ENCODE results near the gene SOX6.
"Not testable (repeated sequence)": the region's sequence is repeated elsewhere in the genome, so short reads cannot be mapped to it uniquely, and the experiment has no call there.

Gene SOX6

DNA sequence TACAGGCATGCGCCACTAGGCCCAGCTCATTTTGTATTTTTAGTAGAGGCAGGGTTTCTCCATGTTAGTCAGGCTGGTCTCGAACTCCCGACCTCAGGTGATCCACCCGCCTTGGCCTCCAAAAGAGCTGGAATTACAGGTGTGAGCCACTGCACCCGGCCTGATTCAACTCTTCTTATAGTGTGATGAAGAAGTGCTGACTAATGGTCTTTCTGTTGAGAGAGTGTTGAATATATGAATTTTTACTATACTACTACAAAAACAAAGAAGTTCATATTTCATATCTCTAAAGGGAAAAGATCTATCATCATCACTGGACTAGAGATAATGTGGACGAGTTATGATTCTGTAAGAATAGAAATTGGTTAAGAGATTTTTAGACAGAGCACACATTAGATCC is 320.1 kb downstream of the SOX6 start:
- DNase-seq (ENCODE audit: low read depth) = no peak

DNA sequence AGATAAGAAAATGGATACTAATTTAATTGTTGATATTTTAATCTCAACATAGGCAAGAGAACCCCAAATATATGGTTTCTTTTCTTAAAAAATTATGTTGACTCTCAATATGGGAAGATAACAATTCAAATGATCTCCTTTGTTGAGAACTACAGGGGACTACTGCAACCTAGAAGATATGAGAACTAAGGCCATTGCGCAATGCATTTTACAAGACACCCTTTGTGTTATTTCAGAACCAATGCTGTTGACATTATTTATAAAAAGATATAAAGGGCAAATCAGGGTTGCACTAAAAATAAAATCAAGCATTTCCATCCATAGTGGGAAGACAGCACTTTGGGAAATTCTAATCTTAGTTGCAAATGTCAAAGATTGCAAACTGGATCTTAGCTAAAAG is 322.3 kb downstream of the SOX6 start:
- no peak for DNase-seq (ENCODE audit: low read depth)

DNA sequence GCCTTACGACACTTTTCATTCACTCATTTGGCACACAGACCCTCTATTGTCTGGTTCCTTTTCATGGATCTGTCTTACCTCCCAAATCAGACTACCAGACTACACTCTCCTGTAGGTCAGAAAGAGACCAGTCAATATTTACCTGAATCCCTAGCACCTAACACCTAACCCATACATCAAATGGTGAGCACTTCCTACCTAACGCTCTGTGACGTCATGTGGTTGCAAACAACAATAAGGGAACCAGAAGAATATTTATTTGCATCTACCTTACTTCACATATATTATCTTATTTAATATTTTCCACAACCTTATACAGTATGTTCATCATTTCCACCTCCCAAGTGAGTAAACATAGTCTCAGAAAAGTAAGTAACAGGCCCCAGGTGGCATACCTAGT is 323.4 kb downstream of the SOX6 start:
- DNase-seq (ENCODE audit: low read depth) = no peak

DNA sequence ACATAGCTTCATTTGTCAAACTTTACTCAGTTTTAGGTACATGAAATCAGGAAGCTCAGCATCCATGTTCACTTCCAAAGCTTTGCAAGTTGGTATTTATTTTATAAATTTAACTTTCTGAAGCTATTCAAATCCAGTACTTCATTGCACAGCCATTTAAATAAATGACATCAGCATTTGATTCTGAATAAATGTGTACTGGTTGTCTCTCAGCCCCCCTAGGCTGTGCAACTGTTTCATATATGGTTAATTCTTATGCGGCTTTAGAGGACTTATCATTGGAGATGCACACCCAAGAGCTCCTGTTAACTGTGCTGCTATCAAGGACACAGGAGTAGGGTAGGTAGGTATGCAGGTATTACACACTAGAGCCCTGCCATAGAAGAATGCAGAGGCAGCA is 325.1 kb downstream of the SOX6 start:
- DNase-seq (ENCODE audit: low read depth) = no peak

DNA sequence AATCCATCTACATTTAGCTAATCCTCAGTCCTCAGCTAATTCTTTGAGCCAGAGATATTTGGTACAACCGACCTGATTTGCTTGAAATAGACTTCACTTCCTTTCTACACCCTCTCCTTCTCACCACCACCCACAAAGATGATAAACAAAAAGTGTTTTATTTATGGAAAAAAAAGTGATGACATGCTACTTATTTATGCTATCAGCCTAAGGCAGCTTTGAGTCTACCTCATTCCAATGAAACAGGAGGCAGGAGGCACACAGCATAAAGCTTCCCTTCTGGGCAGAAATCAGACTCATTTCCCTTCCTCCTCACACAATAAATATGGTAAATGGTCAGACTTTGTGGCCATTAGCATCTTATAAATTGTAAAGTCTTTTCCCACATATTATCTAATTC is 325.7 kb downstream of the SOX6 start:
- DNase-seq (ENCODE audit: low read depth) = no peak

DNA sequence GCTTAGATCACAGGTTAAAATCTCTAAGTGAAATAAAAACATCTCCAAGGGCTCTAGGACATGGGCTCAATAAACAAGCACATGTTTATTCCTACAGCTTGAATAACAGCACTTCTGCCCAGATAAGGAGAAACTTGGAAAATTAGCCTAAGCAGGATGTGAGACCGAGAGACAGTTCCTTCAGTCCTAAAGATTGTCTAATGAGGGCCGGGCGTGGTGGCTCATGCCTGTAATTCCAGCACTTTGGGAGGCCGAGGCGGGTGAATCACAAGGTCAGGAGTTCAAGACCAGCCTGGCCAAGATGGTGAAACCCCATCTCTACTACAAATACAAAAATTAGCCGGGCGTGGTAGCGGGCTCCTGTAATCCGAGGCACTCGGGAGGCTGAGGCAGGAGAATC is 327.2 kb downstream of the SOX6 start:
- DNase-seq (ENCODE audit: low read depth) = not testable (repeated sequence)

DNA sequence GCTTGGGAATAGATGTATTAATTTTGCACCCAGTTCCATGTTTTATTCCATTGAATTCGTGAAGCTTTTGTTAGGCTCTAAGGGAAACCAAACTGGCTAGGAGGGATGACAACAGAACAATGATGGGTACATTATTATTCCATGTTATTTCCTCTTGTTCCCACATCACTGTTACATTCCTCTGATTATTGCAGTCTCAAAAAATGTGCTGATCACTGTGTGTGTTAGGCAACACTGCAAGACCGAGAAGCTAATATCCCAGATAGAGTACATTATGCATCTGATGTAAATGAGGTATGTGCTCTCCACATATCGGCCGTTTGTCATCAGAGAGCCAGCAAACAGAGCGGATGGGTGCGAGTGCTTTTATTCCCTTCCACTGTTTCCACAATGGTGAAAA is 327.9 kb downstream of the SOX6 start:
- no peak for DNase-seq (ENCODE audit: low read depth)

DNA sequence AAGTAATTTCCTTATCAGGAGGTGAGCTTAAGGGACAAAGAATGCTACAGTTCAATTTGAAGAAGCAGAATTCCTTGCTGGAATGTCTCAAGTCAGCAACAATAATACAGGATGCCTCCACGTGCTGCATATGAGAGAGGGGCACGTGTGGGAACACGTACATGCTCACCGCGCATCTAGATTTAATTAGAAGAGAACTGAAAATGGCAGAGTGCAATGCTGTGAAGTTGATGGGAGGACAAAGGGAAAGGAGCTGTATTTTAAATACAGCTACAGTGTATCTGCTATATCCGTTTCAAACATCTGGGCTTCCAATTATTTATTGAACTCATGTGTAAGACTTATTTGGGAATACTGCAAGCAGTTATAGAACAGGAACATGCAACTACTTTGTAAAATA is 328.7 kb downstream of the SOX6 start:
- no peak for DNase-seq (ENCODE audit: low read depth)

DNA sequence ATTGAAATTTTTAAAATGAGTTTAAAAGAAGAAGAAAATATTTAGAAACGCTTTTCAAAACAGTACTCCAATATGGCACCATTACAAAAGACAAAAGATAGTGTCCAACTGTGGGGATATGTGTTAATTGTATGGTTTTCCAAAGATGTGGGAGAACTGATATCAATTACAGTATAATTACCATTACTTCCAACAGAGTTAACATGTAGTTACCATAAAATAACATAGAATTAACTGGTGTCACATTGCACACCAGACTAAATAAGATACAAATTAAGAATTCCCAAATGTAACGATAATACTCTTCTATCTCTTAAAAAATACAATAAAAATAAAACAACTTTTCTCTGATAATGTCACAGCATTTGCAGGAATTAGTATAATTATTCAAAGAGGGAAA is 329.5 kb downstream of the SOX6 start:
- no peak for DNase-seq (ENCODE audit: low read depth)

DNA sequence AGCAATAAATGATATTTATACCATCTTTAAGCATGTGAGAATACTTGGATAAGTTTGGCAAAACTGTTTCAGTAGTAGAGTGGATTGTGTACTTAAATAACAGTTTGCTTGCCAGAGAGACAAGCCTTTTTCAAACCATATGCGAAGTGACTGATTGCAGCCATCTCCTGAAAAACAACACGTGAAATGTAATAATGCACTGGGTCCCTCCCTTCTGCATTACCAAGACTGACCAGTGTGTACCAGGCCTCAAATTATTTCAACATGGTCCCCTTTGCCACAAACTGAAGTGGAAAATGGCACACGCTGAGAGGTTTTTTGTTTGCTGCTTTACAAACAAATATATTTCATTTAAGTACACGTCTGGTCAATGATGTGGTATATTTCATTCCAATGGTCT is 337.4 kb downstream of the SOX6 start:
- no peak for DNase-seq (ENCODE audit: low read depth)

DNA sequence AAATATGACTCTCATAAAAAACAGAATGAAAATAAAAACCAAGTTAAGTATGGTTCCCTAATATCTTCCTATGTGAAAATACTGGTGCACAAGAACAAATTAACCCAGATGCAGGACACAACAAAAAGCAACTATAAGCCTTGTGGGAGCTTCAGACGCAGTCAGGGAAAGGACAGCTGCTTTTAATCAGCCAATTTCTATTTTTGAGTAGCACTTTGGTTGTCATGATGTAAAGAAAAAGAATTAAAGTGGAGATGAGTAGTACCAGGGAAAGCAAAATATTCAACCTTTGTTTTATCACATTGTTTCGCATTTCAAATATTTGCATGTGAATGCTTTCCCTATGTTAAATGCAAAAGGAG is 339.9 kb downstream of the SOX6 start:
- no peak for DNase-seq (ENCODE audit: low read depth)

DNA sequence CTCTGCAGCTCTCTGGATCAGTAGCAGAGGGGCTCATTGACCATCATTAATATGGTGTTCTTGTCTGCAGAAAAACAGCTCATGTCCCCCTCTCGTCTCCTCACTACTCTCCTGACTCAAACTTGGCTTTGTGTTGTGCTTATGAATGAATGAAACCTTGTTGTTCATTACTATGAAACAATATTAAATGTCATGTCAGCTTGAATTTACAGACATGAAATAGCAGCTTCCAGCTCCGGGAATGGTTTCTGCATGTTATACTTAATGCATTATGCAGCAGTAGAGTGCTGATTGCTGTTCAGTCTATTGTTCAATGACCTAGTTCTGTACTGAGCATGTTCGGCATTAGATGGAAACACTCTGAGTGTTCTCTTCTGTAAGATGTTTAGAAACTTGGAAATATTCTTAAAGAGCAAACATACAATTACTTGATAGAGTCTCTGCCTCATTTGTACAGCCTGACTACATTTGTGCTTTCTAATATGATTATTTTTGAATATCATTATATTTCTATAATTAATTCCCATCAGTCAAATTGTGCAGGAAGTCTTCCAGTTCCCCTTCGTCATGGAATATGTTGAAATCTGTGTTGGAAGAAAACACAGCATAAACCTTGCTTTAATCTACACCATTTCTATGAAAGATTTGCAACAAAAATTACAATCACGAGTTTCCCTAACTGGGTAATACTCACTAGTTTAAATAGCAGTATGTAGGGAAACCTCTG is 340.4 kb downstream of the SOX6 start:
- no peak for DNase-seq (ENCODE audit: low read depth)

DNA sequence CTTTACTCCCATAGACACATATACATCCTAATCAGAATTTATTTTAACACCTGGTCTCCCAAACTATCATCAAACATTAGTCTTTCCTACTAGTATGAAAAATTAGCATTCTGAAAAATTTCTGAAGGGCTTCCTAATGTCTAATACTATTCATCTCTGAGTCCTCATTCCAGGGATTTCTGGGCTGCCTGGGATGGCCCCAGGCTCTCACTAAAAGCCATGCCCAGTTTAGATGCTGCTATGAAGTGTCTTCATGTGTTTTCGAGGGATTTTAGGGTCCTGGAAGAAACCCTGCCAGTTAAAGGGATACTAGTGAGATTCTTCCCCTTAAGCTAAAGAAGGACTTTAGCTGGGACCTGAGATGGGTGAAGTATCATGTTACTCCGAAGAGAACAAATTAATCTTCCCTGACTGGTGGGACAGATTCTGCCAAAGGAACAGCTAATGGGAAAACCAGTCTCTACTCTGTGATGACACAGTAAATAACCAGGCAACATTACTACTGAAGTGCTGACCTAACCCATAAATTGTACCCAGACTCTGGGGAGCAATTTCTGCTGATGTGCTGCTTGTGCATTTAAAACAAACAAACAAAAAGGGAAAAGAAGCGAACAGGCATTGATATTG is 342.6 kb downstream of the SOX6 start:
- DNase-seq (ENCODE audit: low read depth) = no peak

DNA sequence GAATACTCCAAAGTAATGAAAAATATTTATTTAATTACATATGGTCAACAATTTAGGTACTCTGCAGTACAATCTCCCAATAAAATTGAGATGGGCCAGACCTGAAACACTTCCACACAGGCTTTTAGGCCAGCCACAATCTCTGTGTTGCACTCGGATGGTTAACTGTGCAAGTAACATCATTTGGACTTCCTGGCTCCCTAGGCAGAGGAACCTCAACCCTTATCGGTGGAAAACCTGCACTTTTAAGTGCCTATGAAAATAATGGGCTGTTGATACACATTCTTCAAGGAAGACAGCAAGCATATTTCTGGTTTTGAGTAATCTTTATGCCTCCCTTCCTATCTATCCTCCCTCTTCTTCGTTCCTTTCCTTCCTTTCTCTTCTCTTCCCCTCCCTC is 343.1 kb downstream of the SOX6 start:
- DNase-seq (ENCODE audit: low read depth) = no peak

DNA sequence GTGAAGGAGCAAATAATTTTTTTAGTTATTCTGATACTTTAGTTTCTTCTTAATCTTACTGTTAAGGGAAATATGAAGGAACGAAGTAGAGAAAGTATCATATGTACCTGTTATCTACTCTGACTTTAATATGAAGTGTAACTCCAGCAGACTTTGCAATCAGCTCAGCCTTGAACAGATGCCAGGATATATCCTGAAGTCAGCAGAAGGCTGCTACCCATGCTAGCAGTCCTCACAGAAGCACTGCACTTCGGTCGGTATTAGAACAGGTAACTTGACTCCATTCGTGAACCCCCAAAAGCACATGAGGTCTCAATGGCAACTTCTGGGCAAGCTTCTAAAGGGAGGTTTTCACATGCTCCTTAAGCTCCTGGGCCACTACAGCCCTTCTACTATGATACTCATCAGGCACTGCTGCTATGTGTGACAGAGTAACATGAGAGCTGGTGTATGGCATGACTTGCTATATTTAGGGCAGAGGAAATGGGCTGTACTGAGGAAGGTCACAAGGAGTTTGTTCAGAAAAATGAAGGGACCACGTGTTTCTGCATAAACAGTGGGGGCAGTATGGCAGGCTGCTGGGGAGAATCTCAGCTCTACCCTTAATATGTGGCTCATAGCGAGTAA is 344.1 kb downstream of the SOX6 start:
- no peak for DNase-seq (ENCODE audit: low read depth)

DNA sequence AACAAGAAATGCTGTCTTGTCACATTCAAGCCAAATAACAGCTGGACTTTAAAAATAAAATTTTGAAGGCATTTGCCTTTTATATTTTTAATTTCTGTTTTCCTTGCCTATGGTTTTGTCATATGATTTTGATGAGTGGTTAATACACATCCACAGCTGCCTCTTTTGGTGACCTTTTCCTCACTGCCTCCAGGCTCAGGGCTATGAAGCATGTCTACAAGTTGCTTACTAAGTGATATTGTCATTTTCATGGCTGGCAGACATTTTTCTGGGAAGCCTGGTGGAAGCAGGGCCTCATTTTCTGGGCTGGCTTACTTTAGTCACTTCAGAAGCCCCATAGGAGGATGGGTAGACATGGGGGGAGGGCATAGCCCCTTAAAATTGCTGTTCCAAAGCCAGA is 344.9 kb downstream of the SOX6 start:
- no peak for DNase-seq (ENCODE audit: low read depth)

DNA sequence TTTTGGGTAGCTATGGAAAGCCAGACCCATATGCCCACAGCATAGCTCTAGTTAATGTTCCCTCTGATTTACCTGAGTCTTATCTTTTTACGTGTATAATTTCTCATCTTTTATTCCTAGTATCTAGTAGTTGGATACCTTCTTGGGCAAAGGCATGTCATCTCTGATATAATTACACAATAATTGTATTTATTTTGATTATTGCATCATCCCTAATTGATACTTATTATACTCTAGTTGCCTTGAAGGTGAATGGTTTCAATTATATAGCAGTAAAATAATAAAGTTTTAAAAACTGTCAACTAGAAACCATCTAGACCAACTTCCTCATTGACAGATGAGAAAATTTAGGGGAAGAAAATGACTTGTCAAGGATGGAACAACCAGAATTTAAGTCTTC is 347.3 kb downstream of the SOX6 start:
- DNase-seq (ENCODE audit: low read depth) = no peak

DNA sequence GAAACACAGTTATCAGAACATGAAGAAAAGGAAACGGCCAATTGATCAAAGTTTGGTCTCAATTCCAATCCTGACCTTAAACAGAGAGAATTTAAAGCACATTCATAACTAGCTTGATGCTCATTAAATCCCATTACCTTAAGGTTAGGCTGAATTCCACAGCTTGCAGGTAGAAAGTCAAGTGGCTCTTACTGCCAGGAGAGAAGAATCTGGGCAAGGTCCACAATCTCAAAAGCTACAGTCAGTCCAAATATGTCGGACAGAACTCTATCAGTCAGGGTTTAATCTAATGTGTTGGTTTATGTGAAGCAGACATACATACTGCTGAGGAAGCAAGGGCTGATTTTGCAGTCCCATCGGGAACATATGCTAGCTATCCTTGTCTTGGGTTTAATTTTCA is 348.8 kb downstream of the SOX6 start:
- no peak for DNase-seq (ENCODE audit: low read depth)

DNA sequence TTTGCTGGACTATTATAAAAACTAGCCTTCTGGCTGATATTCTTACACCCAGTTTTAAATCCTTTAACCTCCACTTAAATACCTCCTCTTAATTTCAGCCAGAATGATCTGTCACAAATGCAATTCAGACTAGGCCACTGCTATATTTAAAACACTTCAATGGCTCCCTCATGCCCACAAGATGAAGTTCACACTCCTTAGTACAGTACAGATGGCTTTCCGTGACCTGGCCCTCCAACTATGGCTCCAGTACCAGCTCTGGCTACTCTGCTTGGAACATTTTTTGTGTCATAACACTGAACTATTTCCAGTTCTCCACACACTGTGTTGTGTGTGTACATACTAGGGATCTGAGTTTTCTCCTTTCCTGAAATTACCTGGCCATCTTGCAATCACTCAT is 353.4 kb downstream of the SOX6 start:
- DNase-seq (ENCODE audit: low read depth) = no peak

DNA sequence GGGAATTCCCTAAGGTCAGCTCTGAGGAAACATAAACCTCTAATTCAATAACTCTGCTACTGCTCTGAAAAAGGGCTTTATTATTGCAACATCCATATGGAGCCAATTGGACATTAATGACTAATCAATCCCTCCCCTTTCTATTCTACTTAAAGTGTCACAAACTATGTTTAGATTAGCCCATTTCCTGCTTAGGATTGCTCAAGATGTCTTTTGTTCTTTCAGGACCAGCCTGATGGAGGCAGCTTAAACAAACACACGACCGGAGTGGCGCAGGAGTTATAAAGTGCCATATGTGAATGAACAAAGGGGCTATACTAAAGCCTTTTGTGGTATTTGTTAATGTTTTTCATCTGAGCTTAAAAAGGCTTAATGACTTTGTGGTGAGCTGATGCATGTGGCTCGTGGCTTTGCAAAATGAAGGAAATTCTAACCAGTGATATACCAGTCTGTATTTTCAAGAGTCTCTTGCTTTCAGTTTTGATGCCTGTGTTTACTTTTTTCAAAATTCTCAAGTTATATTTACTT is 354.4 kb downstream of the SOX6 start:
- no peak for DNase-seq (ENCODE audit: low read depth)

DNA sequence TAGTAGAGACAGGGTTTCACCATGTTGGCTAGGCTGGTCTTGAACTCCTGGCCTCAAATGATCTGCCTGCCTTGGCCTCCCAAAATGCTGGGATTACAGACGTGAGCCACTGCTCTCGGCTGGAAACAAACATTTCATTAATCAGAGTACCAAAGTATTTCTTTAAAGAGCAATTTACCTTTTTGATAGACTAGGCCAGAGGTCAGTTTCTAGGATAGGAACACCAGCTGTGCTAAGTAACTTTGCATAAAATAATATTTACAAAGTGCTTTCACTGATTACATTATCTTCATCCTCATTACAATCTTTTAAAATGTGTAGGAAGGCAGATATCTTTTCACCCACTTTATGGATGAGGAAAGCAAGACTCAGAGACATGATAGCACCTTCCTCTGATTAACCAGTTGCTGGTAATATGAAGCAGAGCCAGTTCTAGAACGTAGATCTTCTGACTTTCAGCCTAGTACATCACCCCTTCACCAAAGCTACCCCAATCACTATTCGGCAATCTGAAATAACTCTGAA is 355.2 kb downstream of the SOX6 start:
- DNase-seq (ENCODE audit: low read depth) = no peak

DNA sequence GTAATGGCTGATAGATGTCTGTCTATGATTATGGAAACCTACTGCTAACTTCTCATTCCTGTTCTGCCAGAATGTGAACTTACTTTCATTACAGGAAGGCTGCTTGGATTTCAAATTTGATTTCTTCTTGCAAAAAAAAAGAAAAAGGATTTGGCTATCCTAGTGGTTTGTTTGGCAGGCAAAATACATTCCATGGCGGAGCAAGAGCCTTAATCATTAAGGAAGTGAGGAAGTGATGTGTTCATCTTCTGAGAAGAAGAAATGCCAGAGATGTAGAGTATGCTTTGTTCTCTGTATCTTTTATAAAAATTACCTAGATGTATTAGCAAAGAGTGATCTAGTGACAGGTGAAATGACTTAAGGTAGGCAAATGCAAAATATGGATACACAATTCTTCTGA is 356.3 kb downstream of the SOX6 start:
- DNase-seq (ENCODE audit: low read depth) = no peak

DNA sequence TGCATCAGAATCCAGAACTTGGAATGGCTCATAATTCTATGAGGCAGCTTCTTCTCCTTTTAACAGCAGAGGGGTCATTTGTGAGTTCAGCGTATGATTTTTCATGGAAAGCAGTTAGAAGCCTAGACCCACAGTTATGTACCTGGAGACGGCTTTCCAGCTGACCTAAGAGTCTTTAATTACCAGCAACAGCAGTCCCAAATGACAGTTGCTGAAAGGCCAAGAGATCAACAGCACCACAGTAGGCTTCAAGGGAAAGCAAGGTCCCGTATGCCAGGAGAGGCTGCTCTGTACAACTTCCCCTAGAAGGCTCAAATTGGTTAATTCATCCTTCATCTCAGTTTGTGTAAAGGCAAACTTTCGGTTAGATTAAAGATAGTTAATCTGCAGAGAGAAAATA is 363.0 kb downstream of the SOX6 start:
- no peak for DNase-seq (ENCODE audit: low read depth)

Data from activated gamma-delta T cell treated with anti-CD3 and anti-CD28 coated beads, Interleukin-2, amount 50 U/mL, for 16 hours (primary cell).